NOMO-1 (cell line): ENCODE results near the gene CD5L.

Experiments used
- DNase-seq, 2 experiments: peaks; one replicate each; lab custom pipeline; 2025; ENCODE audit not compliant: unreplicated experiment in 2 of 2; lab: John Stamatoyannopoulos, UW

CD5L gene

GRCh38 chr1:157841708-157842107 lies at the start of gene CD5L:
Gene CD5L (minus strand): TSS chr1:157841808. CDS start chr1:157841701, 107 bp downstream.
- no peak for DNase-seq

- DNase-seq = peak in 1 of 2 experiments; percentile 61
Observed at GRCh38 chr1:157882580-157882979, 41.0 kb upstream of the CD5L start.

GRCh38 chr1:157880621-157881020 lies 39.0 kb upstream of the CD5L start:
- DNase-seq = no peak

GRCh38 chr1:157878059-157878458 lies 36.5 kb upstream of the CD5L start:
- peak in 1 of 2 experiments; percentile 35 for DNase-seq

GRCh38 chr1:157870490-157870889 lies 28.9 kb upstream of the CD5L start:
- DNase-seq = peak in 1 of 2 experiments; percentile 63

- no peak for DNase-seq
Observed at GRCh38 chr1:157868654-157869053, 27.0 kb upstream of the CD5L start.

GRCh38 chr1:157862114-157863070 lies 20.8 kb upstream of the CD5L start:
- DNase-seq = peak in 1 of 2 experiments; percentile 14

GRCh38 chr1:157856538-157856937 lies 14.9 kb upstream of the CD5L start:
- DNase-seq = no peak

GRCh38 chr1:157852476-157852875 lies 10.9 kb upstream of the CD5L start:
- DNase-seq = no peak

- peak; percentile 54 to 77 for DNase-seq
Observed at GRCh38 chr1:157849229-157849875, 7.7 kb upstream of the CD5L start.

GRCh38 chr1:157844089-157844830 lies 2.7 kb upstream of the CD5L start:
- DNase-seq = peak in 1 of 2 experiments; percentile 24

GRCh38 chr1:157842939-157843338 lies 1.3 kb upstream of the CD5L start:
- no peak for DNase-seq

GRCh38 chr1:157838966-157839365 lies 2.6 kb downstream of the CD5L start:
- DNase-seq = no peak

GRCh38 chr1:157834430-157834829 lies 7.2 kb downstream of the CD5L start:
- DNase-seq = no peak

GRCh38 chr1:157833145-157833544 lies 8.5 kb downstream of the CD5L start:
- no peak for DNase-seq

GRCh38 chr1:157831968-157832626 lies 9.5 kb downstream of the CD5L start:
- DNase-seq = peak; percentile 53 to 61

- no peak for DNase-seq
Observed at GRCh38 chr1:157830887-157831286, 10.7 kb downstream of the CD5L start.

GRCh38 chr1:157829711-157830110 lies 11.9 kb downstream of the CD5L start:
- no peak for DNase-seq

GRCh38 chr1:157829210-157829609 lies 12.4 kb downstream of the CD5L start:
- no peak for DNase-seq

GRCh38 chr1:157820299-157820698 lies 21.3 kb downstream of the CD5L start:
- DNase-seq = no peak

- peak; percentile 19 to 86 for DNase-seq
Observed at GRCh38 chr1:157819896-157820295, 21.7 kb downstream of the CD5L start, which contains the start of gene FCRL1. Gene FCRL1 (minus strand): TSS chr1:157820120. CDS start chr1:157820037, 83 bp downstream.
